SU-DHL-6 (cell line): ENCODE measurements around the gene EPC1.

Source experiments
- EZH2phosphoT487 ChIP-seq: fragments of 200-600 bp; sonication (generic), shearing (Covaris generic); conservative IDR thresholded peaks from 2 replicates; pipeline ENCODE4 v1.6.1; 2018; ENCODE audit warnings: mild to moderate bottlenecking, antibody characterized with exemption, low read length, moderate library complexity, mixed read lengths
- TF ChIP-seq, protein P1 (sequence below): fragments of 200-600 bp; sonication (generic); IDR thresholded peaks from one replicate; pipeline ENCODE4 v1.5.1; 2017; ENCODE audit warnings: antibody characterized with exemption, mild to moderate bottlenecking, low read length, moderate library complexity; ENCODE audit not compliant: insufficient read depth, poor library complexity, severe bottlenecking

DNA sequence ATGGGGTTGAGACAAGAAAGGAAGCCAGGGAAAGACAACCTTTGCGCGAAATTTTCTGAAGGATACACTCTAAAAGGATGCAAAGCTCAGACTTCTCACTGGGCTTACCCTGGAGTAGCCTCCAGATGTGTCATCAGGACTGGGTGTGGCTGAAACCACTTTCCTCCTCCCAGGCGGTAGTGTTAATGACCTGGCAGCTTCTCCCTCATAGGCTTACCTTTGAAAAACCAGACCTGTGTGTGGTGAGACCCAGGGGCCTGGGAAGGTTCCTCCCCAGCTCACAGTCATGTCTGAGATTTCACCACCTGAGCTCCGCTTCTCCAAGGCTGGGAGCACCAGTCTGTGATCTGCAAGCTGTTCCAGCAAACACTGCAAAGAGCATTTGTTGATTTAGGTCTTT, 93.7 kb downstream of the EPC1 start:
- TF ChIP-seq, protein P1, sequence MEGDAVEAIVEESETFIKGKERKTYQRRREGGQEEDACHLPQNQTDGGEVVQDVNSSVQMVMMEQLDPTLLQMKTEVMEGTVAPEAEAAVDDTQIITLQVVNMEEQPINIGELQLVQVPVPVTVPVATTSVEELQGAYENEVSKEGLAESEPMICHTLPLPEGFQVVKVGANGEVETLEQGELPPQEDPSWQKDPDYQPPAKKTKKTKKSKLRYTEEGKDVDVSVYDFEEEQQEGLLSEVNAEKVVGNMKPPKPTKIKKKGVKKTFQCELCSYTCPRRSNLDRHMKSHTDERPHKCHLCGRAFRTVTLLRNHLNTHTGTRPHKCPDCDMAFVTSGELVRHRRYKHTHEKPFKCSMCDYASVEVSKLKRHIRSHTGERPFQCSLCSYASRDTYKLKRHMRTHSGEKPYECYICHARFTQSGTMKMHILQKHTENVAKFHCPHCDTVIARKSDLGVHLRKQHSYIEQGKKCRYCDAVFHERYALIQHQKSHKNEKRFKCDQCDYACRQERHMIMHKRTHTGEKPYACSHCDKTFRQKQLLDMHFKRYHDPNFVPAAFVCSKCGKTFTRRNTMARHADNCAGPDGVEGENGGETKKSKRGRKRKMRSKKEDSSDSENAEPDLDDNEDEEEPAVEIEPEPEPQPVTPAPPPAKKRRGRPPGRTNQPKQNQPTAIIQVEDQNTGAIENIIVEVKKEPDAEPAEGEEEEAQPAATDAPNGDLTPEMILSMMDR = no peak
- no peak for TF ChIP-seq EZH2phosphoT487
